K562 (cell line): ENCODE results near the gene TAF12. TPM values are rescaled to one million over a fixed set of nuclear protein-coding genes. Genes with fewer than 3 reads are reported as not detected.
A peak's percentile ranks its signal among the peaks of the same experiment; 100 is the strongest.

Experiments used
- CBX1 ChIP-seq: sonication (generic); IDR thresholded peaks from 2 replicates; pipeline ENCODE4 v1.6.1; 2016; ENCODE audit warnings: antibody characterized with exemption, low read depth, mild to moderate bottlenecking
- CEBPG ChIP-seq, 3 experiments: fragments of 200-800 bp in 1 of 3; sonication (Bioruptor generic) in 1 of 3; sonication (generic) in 1 of 3; formaldehyde crosslinking in 1 of 3; IDR thresholded peaks in 2 of 3; conservative IDR thresholded peaks in 1 of 3; 2 replicates each; pipeline versions ENCODE4 v1.6.1 to v1.8.0; 2016 to 2022; ENCODE audit warnings: missing compliant biosample characterization in 2 of 3, missing genetic modification characterization in 2 of 3, mild to moderate bottlenecking in 1 of 3, missing genetic modification reagents in 1 of 3
- CHD1 ChIP-seq: fragments of 200-600 bp; sonication (generic); IDR thresholded peaks from one replicate; pipeline ENCODE4 v1.6.1; 2012; ENCODE audit warnings: mild to moderate bottlenecking, moderate library complexity, low read length, inconsistent platforms
- CREB1 ChIP-seq, 2 experiments: sonication (generic) in 1 of 2; formaldehyde crosslinking in 1 of 2; IDR thresholded peaks; 2 replicates each; pipeline versions ENCODE4 v1.6.1 to v1.8.0; 2012 to 2022; ENCODE audit warnings: inconsistent platforms in 1 of 2, mild to moderate bottlenecking in 1 of 2, missing genetic modification reagents in 1 of 2, moderate library complexity in 1 of 2
- CTBP1 ChIP-seq: fragments of 450-650 bp; IDR thresholded peaks from 2 replicates; pipeline ENCODE4 v1.6.1; 2016; ENCODE audit warnings: borderline replicate concordance
- HNRNPH1 ChIP-seq: fragments of 200-400 bp; formaldehyde crosslinking; optimal IDR thresholded peaks from 2 replicates; pipeline ENCODE3; 2017; ENCODE audit warnings: low read depth, mild to moderate bottlenecking, low read length, moderate library complexity
- NR3C1 ChIP-seq: sonication (generic); formaldehyde crosslinking; IDR thresholded peaks from 2 replicates; pipeline ENCODE4 v1.8.1; 2022; ENCODE audit warnings: missing genetic modification reagents
- PCBP1 ChIP-seq: fragments of 200-400 bp; formaldehyde crosslinking; IDR thresholded peaks from 2 replicates; pipeline ENCODE4 v1.6.1; 2018; ENCODE audit warnings: mild to moderate bottlenecking, low read depth, low read length; ENCODE audit not compliant: poor library complexity, severe bottlenecking
- PCBP2 ChIP-seq: fragments of 200-400 bp; formaldehyde crosslinking; IDR thresholded peaks from 2 replicates; pipeline ENCODE4 v1.6.1; 2018; ENCODE audit warnings: low read length, low read depth, mild to moderate bottlenecking, moderate library complexity; ENCODE audit not compliant: poor library complexity, severe bottlenecking
- PHF21A ChIP-seq: fragments of 450-650 bp; IDR thresholded peaks from 2 replicates; pipeline ENCODE4 v1.6.1; 2017; ENCODE audit warnings: low read depth, borderline replicate concordance
- PML ChIP-seq: IDR thresholded peaks from 2 replicates; pipeline ENCODE4 v1.6.1; 2012; ENCODE audit warnings: low read length, inconsistent platforms
- SAFB ChIP-seq: fragments of 200-400 bp; formaldehyde crosslinking; IDR thresholded peaks from 2 replicates; pipeline ENCODE4 v1.6.1; 2017; ENCODE audit warnings: low read depth, low read length, borderline replicate concordance
- SAP30 ChIP-seq: fragments of 200-600 bp; sonication (generic); IDR thresholded peaks from 2 replicates; pipeline ENCODE4 v1.6.1; 2012; ENCODE audit warnings: borderline replicate concordance, low read depth, mild to moderate bottlenecking, moderate library complexity, low read length, control low read depth, inconsistent platforms; ENCODE audit not compliant: insufficient read depth, poor library complexity, severe bottlenecking
- SMARCC2 ChIP-seq: fragments of 450-650 bp; IDR thresholded peaks from 2 replicates; pipeline ENCODE4 v1.6.1; 2017; ENCODE audit warnings: antibody characterized with exemption, moderate library complexity, mild to moderate bottlenecking, low read depth
- SRF ChIP-seq, 2 experiments: fragments of 250-450, 450-650 bp in 1 of 2; sonication (Bioruptor Pico) in 1 of 2; sonication (generic) in 1 of 2; formaldehyde crosslinking; IDR thresholded peaks; 2 replicates each; pipeline versions ENCODE4 v1.5.0 to v1.5.1; 2020 to 2022; ENCODE audit warnings: mild to moderate bottlenecking in 1 of 2, missing genetic modification reagents in 1 of 2
- TEAD4 ChIP-seq, 2 experiments: sonication (generic) in 1 of 2; formaldehyde crosslinking in 1 of 2; IDR thresholded peaks; 2 replicates each; pipeline versions ENCODE4 v1.6.1 to v1.8.0; 2012 to 2022; ENCODE audit warnings: borderline replicate concordance in 1 of 2, inconsistent platforms in 1 of 2, low read length in 1 of 2, mild to moderate bottlenecking in 1 of 2, missing genetic modification reagents in 1 of 2
- ZBTB8A ChIP-seq: fragments of 450-650 bp; IDR thresholded peaks from 2 replicates; pipeline ENCODE4 v1.6.1; 2018; ENCODE audit warnings: mild to moderate bottlenecking, moderate library complexity; ENCODE audit not compliant: partially characterized antibody
- ZNF280A ChIP-seq: fragments of 450-650 bp; IDR thresholded peaks from 2 replicates; pipeline ENCODE4 v1.6.1; 2018; ENCODE audit warnings: mild to moderate bottlenecking, low read depth; ENCODE audit not compliant: partially characterized antibody
- ZNF3 ChIP-seq: fragments of 250-450 bp; sonication (Bioruptor Pico); IDR thresholded peaks from 2 replicates; pipeline ENCODE4 v1.5.0; 2021; ENCODE audit warnings: mild to moderate bottlenecking, moderate library complexity
- ZNF316 ChIP-seq: fragments of 450-650 bp; IDR thresholded peaks from 2 replicates; pipeline ENCODE4 v1.6.1; 2016
- ZSCAN29 ChIP-seq: fragments of 450-650 bp; IDR thresholded peaks from 2 replicates; pipeline ENCODE4 v1.6.1; 2017
- polyA plus RNA-seq, 8 experiments: library from polyadenylated mRNA; depleted of rRNA in 4 of 8; stranded (reverse) in 5 of 8; unstranded in 3 of 8; fragments of >200 nt; fragmentation: Nextera tagmentation in 2 of 8; fragmentation: Illumina TruSeq in 1 of 8; extraction: Ambion mirVana in 2 of 8; extraction: Trizol in 1 of 8; gene quantifications; 2 replicates each; pipeline versions ENCODE4 v1.2.1 to v1.2.3, GENCODE V29; 2011 to 2014; ENCODE audit warnings: inconsistent platforms in 1 of 8, missing spikeins in 1 of 8
- total RNA-seq, 7 experiments: library from RNA; depleted of rRNA in 6 of 7; stranded (reverse); fragments of >200 nt in 6 of 7; fragmentation: Illumina TruSeq in 2 of 7; extraction: Trizol in 2 of 7; gene quantifications; 2 replicates each; pipeline versions ENCODE4 v1.2.1 to v1.2.3, GENCODE V29; 2011 to 2021; ENCODE audit warnings: low replicate concordance in 1 of 7
- TF ChIP-seq, protein P1 (sequence below): fragments of 250-450 bp; sonication (Bioruptor Pico); IDR thresholded peaks from 2 replicates; pipeline ENCODE4 v1.8.0; 2022; ENCODE audit warnings: inconsistent platforms
- TF ChIP-seq, protein P2 (sequence below): IDR thresholded peaks from 2 replicates; pipeline ENCODE4 v1.6.1; 2011; ENCODE audit not compliant: insufficient read length; ENCODE audit errors: extremely low read depth

The TAF12 gene
- total and polyA plus RNA-seq, 9 of the 15 experiments (the other 6 are each of a cell fraction or from before 2014, with no cell fraction given), result 31.6 to 89.0 (median 50.5) TPM

GRCh38 chr1:28648474-28649198 lies 5.8 kb upstream of the TAF12 start, which contains the start of gene RNU11 (continued):
- TF ChIP-seq ZNF3 (CRISPR knock-in tag) (peak; percentile 97), CTBP1 (peak; percentile 62), CHD1 (no peak), PHF21A (peak; percentile 98), ZNF316 (peak; percentile 100), SAP30 (peak; percentile 30), SRF (CRISPR knock-in tag; IDR thresholded peaks at IDR 0.05) (peak in 1 of 2 experiments; percentile 99; a peak in 2 of 4 replicates), ZSCAN29 (peak; percentile 81), NR3C1 (no peak; the same call in 1 of the 2 replicates), ZNF280A (no peak), SMARCC2 (peak; percentile 31; the same call in 1 of the 2 replicates), CEBPG (CRISPR knock-in tag; IDR thresholded peaks at IDR 0.05) (peak; percentile 82), CEBPG (tag; conservative IDR thresholded peaks at IDR 0.05 in 1 of 2, IDR thresholded peaks at IDR 0.05 in 1 of 2) (peak; percentile 78 to 92; a peak in 3 of 4 replicates), PCBP1 (no peak), HNRNPH1 (no peak), CBX1 (peak; percentile 100), ZBTB8A (no peak), PCBP2 (no peak), CREB1 (IDR thresholded peaks at IDR 0.05) (peak; percentile 90), CREB1 (CRISPR knock-in tag; IDR thresholded peaks at IDR 0.05) (peak; percentile 83), TEAD4 (IDR thresholded peaks at IDR 0.05; ENCODE audit: low read length) (peak; percentile 98), TEAD4 (CRISPR knock-in tag; IDR thresholded peaks at IDR 0.05; ENCODE audit: borderline replicate concordance) (no peak), SAFB (peak; percentile 88), PML (peak; percentile 100)
- TF ChIP-seq, protein P1, sequence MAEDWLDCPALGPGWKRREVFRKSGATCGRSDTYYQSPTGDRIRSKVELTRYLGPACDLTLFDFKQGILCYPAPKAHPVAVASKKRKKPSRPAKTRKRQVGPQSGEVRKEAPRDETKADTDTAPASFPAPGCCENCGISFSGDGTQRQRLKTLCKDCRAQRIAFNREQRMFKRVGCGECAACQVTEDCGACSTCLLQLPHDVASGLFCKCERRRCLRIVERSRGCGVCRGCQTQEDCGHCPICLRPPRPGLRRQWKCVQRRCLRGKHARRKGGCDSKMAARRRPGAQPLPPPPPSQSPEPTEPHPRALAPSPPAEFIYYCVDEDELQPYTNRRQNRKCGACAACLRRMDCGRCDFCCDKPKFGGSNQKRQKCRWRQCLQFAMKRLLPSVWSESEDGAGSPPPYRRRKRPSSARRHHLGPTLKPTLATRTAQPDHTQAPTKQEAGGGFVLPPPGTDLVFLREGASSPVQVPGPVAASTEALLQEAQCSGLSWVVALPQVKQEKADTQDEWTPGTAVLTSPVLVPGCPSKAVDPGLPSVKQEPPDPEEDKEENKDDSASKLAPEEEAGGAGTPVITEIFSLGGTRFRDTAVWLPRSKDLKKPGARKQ (CRISPR knock-in tag), result 0 out of 2 replicates have a peak, but pooled peaks have one; percentile 61
- TF ChIP-seq, protein P2, sequence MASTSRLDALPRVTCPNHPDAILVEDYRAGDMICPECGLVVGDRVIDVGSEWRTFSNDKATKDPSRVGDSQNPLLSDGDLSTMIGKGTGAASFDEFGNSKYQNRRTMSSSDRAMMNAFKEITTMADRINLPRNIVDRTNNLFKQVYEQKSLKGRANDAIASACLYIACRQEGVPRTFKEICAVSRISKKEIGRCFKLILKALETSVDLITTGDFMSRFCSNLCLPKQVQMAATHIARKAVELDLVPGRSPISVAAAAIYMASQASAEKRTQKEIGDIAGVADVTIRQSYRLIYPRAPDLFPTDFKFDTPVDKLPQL, result peak; percentile 100
